T-helper 2 cell treated with Interferon-gamma antibody and Interleukin-4, amounts not matched to agents 100 ng/mL and 5 ng/mL, for 36 hours (primary cell): Measurements from ENCODE around the gene ZNF12. TPM values are rescaled to one million over a fixed set of nuclear protein-coding genes. Genes with fewer than 3 reads are reported as not detected.
"Not testable (repeated sequence)": the region's sequence is repeated elsewhere in the genome, so short reads cannot be mapped to it uniquely, and the experiment has no call there.

ENCODE experiments used
- intact Hi-C: fragments of 100-400 bp; cut with micrococcal nuclease; formaldehyde crosslinking; loops from one replicate; pipeline ENCODE4 v1.15.1; 2023
- total RNA-seq: library from RNA; stranded (reverse); gene quantifications from 2 replicates; pipeline ENCODE4 v1.2.3, GENCODE V29; 2022

Gene ZNF12
- 20.9 and 22.7 TPM in 2 replicates for total RNA-seq

DNA sequence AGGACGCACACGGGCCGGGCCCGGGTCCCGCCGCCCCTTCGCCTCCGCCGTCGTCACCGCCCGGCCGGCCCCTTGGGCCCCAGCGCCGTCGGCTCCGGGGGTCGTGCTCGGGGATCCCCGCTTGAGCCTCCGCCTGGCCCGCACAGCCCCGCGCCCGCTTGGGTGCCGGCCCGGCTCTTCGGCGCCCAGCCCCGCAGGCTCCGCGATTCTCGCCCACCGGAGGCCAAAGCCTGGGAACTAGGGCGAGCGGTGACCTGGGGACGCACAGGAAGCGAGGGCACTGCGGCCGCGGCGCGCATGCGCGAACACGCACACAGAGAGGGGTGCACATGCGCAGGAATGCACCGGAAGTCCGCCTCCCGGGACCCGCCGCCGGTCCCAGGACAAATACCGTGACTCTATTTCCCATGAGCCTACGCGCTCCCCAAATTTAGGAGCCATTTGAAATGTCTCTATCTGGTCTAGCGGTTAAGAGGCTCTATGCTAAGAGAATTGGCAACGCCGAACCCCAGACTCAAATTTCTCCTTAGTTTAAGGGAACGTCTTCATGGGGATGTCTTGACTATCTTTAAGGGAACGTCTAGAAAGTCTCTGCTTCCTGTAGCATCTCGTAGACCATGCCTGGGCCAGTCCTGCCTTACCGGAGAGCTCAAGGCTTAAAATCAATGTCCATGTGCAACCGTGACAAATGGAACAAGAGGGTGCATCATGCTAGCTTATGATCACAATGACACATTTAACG, at the start of gene ZNF12:
ZNF12 (minus strand) TSS at position 282 of the 742 bp plus-strand sequence. CDS start 1,774 bp downstream, outside the sequence.
- intact Hi-C loops, result loop anchor here (1.0 to 2.0 kb wide), 3 partner anchors 22 to 130 kb away; partner anchors contain the start of genes ZDHHC4 and ZNF316

DNA sequence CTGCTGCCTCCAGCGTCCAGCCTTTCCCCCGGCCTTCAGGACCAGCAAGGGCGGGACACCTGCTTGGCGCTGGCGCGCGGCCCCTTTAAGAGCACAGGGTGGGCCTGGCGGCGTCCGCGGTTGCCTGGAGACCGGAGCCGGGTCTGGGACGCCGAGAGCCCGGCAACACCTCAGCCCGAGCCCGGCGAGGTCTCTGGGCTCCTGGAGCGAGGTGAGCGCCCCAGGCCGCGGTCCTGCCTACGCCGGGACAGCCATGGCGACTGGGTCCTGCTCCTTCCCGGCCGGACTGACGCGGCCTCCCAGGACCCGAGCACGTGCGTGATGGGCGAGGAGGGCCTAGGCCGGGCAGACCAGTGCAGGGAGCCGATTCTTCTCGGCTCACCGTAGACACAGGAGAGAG, 47.2 kb upstream of the ZNF12 start, which contains the start of gene RSPH10B2:
RSPH10B2 (plus strand) TSS at position 140 of the 400 bp plus-strand sequence. CDS start 3,575 bp downstream, outside the sequence.
- intact Hi-C loops, result not testable (repeated sequence)

DNA sequence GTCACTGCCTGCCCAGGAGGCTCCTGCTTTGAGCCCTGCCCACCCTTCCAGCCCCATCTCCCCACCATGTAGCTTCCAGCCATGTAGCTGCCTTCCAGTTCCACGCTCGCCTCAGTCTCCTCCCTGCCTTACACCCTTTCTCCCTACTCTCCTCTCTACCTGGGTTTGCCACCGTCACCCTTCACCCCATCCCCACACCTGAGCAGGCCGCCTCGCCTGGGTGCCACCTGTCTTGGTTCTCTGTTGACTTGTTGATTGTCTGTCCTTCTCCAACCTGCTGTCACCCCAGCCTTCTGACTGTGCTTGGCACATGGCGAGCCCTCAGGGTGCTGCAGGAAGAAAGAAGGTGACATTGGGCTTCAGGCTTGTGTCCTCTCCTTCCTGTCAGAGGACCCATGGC, 43.4 kb upstream of the ZNF12 start:
- intact Hi-C loops, result not testable (repeated sequence)

DNA sequence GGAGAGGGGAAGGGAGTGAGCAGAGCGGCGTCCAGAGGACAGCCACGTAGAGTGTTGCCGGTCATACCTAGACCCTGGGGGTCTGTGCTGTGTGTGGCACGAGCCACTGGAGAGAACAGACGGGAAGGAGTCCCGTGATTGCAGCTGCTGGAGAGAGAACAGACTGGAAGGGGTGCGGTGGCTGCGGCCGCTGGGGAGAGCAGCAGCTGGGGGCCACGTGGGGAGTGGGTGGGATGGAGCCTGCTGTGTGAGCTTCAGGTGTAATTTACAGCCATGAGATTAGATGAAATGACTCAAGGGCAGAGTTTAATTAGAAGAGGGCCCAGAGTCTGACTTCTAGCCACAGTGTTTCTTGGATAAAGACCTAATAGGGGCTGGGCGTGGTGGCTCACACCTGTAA, 42.6 kb upstream of the ZNF12 start:
- intact Hi-C loops, result not testable (repeated sequence)

DNA sequence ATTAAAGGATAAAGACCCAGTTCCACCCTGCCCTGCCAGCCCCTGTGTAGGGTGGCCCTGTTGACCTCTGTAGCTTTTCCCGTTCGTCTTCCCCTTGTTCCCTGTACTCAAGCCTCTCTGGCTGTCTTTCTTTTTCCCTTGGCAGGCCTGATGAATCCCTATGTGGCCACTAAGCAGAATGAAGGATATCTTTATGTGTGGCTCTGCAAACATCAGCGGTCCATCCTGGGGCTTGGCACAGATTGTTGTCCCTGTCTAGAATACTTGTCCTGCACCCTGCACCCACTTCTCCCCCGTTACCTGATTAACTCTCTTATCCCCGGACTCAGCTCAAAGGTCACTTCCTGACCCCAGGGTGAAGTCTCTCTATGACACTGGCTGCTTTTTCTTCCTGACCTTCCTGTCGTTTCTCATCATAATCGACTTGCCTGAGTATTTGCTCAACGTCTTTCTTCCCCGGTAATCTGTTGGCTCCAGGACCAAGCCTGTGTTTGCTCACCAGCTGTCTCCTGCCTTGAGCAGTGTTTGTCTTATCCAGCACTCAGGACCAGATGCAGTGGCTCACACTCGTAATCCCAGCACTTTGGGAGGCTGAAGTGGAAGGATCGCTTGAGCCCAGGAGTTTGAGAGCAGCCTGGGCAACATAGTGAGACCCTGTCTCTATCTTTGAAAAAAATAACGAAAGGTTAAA, 37.8 kb upstream of the ZNF12 start:
- intact Hi-C loops, result not testable (repeated sequence)

DNA sequence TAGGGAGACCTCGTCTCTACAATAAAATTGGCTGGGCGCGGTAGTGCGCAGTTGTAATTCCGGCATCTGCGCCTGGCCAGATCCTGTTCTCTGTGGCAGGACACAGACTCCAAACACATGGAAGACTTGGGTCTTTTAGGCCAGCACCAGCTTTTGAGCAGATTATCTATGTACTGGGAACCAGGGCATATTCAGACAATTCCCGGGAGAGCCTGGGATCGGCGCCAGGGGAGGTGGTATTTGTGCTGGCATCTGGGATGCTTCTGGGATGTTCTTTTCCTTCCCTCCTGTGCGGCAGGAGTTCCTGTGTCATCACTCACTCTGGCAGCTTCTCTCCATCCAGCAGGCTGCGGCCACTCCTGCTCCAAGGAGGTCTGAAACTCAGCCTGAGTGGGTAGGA, 31.7 kb upstream of the ZNF12 start:
- intact Hi-C loops, result not testable (repeated sequence)

DNA sequence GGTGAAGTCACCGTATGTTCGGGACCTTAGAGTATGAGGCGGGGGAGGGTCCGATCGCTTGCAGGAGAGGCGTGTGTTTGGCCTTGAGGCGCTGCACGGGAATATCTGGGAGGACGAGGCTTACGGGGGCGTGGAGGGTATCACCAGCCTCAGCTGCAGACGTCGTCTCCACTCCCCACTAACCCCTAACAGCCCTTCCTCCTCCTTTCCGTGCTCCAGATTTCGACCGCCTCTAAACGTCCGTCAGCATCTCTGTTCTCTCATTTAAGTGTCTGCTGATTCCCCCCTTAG, 23.5 kb upstream of the ZNF12 start:
- intact Hi-C loops, result no loop called here

DNA sequence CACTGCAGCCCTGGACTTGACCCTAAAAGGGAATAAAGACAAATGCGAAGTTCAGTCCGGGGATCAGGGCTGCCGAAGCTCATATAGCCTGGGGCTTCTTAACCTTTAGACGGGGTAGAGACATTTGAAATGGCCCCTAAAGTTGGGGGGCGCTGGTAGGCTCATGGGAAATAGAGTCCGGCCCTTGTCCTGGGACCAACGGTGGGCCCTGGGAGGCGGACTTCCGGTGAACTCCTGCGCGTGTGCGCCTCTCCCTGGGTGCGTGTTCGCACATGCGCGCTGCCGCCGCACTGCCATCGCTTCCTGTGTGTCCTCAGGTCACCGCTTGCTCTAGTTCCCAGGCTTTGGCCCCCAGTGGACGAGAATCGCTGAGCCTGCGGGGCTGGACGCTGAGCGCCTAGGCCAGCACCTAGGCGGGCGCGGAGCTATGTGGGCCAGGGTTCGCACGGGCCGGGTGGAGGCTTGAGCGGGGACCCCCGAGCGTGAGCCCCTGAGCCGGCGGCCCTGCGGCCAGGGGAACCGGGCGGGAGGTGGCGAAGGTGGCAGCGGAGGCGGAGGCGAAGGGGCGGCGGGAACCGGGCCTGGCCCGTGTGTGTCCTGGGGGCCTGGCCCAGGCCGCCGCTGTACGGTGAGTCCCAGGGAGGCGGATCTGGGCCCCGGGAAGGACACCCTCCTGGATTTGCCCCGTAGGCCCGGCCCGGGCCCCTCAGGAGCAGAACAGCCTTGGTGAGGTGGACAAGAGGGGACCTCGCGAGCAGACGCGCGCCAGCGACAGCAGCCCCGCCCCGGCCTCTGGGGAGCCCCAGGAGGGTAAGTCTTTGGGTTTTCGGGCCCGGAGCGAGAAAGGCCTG, 23.0 kb upstream of the ZNF12 start:
- intact Hi-C loops, result loop anchor here (1.0 kb wide), 1 partner anchor 22 kb away; no protein-coding TSS in a partner anchor

DNA sequence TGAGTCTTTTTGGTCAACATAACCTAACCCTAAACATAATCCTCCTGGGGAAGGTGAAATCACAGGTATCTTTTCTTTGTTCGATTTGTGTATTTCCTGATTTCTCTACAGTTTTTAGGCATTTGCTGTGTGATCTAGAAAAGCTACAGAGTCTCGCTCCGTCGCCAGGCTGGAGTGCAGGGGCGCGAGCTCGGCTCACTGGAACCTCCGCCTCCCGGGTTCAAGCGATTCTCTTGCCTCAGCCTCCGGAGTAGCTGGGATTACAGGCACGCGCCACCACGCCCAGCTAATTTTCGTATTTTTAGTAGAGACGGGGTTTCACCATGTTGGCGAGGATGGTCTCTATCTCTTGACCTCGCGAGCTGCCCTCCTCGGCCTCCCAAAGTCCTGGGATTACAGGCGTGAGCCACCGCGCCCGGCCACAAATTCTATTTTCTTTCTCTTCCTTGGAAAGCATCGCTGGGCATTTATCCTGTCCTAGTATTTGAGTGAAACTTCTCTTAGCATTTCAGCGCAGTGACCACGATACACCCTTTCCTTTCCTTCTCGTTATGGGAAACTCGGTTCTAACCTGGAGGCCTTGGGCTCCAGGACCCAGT, 22.2 kb upstream of the ZNF12 start:
- intact Hi-C loops, result loop anchor here (1.0 kb wide), 1 partner anchor 22 kb away; no protein-coding TSS in a partner anchor

DNA sequence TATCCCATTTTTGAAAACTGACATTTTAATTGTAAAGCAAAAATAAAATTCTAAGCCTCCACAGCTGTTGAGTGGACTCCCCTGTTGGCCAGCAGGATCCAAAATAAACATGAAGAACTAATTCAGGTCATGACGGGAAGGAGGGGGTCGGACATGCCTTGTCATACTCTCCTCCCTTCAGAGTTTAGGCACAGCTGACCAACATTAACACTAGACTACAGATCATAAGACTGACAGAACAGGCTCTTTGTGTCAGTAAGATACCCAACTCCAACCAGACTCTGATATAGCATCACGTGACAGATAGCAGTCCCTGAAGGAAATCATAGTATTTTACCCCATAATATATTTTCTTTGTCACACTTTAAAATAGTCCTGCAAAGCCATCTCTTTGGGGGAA, 20.9 kb upstream of the ZNF12 start:
- intact Hi-C loops, result no loop called here

DNA sequence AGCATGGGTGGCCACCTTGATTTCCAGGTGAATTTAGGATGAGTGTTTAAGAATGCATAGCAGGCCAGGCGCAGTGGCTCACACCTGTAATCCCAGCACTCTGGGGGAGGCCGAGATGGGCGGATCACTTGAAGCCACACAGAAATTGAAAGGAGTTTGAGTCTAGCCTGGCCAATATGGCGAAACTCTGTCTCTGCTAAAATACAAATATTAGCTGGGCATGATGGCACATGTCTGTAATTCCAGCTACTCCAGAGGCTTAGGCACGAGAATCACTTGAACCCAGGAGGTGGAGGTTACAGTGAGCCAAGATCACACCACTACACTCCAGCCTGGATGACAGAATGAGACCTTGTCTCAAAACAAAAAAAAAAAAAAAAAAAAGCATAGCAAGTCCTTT, 19.6 kb upstream of the ZNF12 start:
- intact Hi-C loops, result not testable (repeated sequence)

DNA sequence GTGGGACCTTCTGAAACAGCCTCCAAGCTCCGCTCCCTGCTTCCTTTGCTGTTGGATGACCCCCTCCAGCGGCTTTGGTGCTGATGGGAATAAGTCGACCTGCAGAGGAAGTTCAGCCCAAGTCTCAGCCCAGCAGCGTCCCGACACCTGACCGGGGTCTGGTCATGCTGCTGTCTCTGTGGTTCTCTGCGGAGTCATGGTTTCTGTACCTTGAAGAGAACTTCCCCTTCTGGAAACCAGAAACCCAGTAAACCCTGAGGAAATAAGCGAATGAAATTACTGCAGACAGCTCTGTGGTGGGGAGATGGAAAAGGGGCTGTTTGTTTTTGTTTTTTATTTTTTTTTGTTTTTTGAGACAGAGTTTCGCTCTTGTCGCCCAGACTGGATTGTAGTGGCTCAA, 18.3 kb upstream of the ZNF12 start:
- intact Hi-C loops, result no loop called here

DNA sequence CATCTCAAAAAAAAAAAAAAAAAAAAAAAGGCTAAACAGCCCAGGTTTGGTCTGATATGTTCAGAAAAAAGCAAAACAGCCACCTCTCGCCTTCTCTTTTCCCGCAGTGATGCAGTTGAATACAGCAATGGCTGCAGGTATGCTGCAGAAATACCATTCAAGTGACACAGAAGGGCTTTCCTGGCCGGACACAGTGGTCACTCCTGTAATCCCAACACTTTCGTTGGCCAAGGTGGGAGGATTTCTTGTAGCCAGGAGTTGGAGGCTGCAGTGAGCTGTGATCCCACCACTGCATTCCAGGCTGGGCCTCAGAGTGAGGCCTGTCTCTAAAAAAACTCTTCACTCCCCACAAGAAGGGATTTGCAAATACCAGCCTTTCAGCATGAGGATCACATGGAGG, 17.6 kb upstream of the ZNF12 start:
- intact Hi-C loops, result not testable (repeated sequence)

DNA sequence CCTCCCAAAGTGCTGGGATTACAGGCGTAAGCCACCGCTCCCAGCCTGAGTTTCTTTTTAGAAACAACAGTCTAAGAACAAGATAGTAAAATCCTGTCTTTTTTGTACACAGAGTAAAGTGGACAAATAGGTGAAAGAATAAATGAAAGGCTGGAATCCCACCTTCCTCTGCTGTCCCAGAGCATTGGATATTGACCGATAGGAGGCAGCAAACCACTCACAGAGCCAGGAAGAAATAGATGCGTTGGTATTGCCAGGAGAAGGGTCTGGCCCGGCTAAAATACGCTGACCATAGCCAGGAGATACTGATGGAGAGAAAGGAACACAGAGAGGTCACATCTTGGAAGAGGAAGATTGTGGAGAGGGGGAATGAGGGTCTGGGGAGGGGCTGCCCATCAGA, 11.4 kb upstream of the ZNF12 start:
- intact Hi-C loops, result no loop called here

DNA sequence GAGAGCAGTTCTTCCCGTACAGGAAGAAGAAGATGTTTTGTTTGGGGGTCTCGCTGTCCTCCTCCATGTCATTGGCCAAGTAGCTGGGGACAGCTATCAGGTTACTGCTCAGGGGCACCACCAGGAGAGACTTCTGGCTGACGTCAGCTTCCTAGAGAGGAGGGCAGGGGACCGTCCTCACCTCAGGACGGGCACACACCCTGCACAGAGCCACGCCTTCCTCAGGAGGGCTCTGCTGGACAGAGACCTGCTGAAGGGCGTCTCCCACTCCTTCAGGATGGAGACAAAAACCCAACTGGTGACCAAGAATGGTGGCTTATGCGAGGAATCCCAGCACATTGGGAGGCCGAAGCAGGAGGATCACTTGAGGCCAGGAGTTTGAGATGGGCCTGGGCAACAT, 9.2 kb upstream of the ZNF12 start:
- intact Hi-C loops, result not testable (repeated sequence)

DNA sequence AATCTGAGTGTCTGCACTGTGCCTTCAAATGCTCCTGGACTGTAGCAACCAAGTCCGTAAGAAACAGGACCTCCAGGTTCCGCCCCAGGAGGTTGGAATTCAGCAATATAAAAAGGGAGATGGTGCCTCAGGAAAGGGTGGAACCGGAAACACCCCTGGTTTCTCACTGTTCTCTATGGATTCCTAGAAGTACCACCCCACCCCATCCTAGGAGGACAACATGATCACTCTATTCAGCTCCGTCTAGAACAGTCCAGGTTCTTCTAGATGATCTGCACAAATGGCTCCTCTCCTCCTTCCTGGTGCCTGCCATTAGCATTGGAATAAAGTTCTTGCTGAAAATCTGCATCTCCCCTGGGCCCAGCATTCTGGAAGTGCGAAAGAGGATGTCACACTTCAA, 7.6 kb upstream of the ZNF12 start:
- intact Hi-C loops, result no loop called here

DNA sequence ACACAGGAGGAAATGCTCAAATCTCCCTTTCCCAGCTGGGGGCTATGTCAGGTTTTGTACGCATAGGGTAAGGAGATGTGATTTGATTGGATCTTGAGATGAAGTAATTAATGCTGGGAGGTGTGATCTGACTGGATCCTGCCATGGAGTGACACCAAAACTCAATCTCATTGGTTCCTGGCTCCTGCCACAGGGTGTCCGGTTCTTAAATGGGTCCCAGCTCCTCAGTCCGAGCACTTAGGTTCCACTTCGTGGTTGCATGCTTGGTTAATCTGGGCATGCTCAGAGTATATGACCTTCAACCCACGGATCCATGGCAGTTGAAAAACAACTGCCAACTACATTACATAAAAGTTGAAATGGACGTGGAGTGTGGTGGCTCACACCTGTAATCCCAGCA, 3.1 kb upstream of the ZNF12 start:
- intact Hi-C loops, result no loop called here

DNA sequence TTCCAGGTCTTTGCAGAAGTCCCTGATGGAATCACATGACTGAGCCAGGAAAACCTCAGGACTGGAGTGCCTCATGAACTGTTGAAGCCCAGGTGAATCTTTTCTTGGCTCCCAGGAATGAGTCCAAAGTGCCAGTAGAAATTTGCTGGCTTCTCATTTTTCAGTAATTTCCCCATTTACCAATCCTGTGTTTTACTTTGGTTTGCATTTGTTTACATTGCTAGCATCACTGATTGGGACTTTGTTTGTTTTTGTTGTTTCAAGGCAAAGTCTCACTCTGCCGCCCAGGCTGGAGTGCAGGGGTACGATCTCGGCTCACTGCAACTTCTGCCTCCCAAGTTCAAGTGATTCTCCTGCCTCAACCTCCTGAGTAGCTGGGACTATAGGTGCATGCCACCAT, 1.6 kb upstream of the ZNF12 start:
- intact Hi-C loops, result no loop called here

DNA sequence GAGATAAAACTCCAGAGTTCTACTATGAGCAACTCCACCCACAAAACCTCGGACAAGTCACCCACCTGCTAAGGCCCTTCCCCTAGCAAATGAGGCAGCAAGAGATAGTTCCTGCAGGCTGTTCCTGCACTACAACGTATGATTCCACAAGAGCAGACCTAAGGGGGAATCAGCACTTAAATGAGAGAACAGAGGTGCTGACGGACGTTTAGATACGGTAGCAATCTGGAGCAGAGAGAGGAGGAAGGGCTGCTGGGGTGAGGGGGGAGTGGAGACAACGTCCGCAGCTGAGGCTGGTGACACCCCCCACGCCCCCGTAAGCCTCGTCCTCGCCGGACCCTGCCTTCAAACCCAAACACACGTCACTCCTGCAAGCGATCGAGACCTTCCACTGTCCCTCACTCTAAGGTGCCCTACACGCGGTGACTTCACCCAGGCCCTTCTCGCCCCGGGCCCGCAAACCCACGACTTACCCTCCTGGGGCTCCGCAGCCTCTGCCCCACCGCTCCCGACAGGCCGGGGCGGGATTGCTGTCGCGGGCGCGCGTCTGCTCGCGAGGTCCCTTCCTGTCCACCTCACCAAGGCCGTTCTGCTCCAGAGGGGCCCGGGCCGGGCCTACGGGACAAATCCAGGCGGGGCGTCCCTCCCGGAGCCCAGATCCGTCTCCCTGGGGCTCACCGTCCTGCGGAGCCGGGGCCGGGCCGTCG, 635 bp downstream of the ZNF12 start:
- intact Hi-C loops, result loop anchor here (1.0 to 2.0 kb wide), 2 partner anchors 69 to 129 kb away; partner anchors contain the start of genes ZDHHC4 and ZNF316

DNA sequence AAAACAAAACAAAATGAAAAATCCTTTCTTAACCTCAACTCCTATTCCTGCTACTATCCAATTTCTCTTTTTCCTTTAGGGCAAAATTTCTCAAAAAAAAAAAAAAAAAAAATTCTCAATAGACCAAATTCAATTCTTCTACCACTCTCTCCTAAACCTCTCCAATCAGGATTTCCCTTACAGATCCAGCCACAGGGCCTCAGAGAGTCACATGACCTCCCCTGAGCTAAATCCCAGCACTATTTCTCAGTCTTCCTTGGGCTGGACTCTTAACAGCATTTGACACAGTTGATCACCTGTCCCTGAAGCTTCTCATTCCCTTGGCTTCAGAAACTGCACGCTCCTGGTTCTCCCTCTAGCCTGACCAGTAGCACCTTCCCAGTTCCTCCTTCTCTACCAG, 4.9 kb downstream of the ZNF12 start:
- intact Hi-C loops, result no loop called here

DNA sequence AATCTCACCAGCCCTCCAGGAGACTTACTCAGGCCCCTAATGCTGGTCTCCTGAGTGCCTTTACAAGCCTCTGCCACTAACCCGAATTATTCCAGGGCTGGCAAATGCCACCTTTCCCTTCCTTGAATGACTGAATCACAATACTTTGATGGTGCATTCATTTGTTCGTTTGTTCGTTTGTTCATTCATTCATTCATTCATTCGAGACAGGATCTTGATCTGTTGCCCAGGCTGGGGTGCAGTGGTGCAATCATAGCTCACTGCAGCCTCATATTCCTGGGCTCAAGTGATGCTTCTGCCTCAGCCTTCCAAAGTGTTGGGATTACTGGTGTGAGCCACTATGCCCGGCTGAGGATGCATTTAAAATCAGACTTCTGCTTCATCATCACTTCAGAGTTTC, 6.0 kb downstream of the ZNF12 start:
- intact Hi-C loops, result no loop called here
